ENCODE results near the gene FKTN.

FKTN gene

GRCh38 chr9:105632807-105633206 is 74.9 kb downstream of the FKTN start:
- no peak for DNase-seq (ENCODE audit: low read depth)

GRCh38 chr9:105633411-105633810 is 75.5 kb downstream of the FKTN start:
- DNase-seq (ENCODE audit: low read depth): no peak

GRCh38 chr9:105636331-105636730 is 78.4 kb downstream of the FKTN start:
- DNase-seq (ENCODE audit: low read depth): no peak

- DNase-seq (ENCODE audit: low read depth): no peak
Observed at GRCh38 chr9:105637787-105638395, 80.0 kb downstream of the FKTN start.

GRCh38 chr9:105639936-105640335 is 82.0 kb downstream of the FKTN start:
- no peak for DNase-seq (ENCODE audit: low read depth)

GRCh38 chr9:105643795-105644194 is 85.9 kb downstream of the FKTN start:
- no peak for DNase-seq (ENCODE audit: low read depth)

- DNase-seq (ENCODE audit: low read depth): no peak
Observed at GRCh38 chr9:105646879-105647594, 89.1 kb downstream of the FKTN start.

- DNase-seq (ENCODE audit: low read depth): no peak
Observed at GRCh38 chr9:105647595-105648349, 89.8 kb downstream of the FKTN start.

GRCh38 chr9:105651806-105652205 is 93.9 kb downstream of the FKTN start:
- no peak for DNase-seq (ENCODE audit: low read depth)

GRCh38 chr9:105656131-105656921 is 98.4 kb downstream of the FKTN start:
- DNase-seq (ENCODE audit: low read depth): no peak

- DNase-seq (ENCODE audit: low read depth): no peak
Observed at GRCh38 chr9:105658351-105658750, 100.4 kb downstream of the FKTN start.

- no peak for DNase-seq (ENCODE audit: low read depth)
Observed at GRCh38 chr9:105661011-105661410, 103.1 kb downstream of the FKTN start.

- no peak for DNase-seq (ENCODE audit: low read depth)
Observed at GRCh38 chr9:105662184-105663104, 104.5 kb downstream of the FKTN start, which contains the start of gene TAL2. TSS of gene TAL2 (plus strand) at chr9:105662457. CDS start at chr9:105662497, 40 bp downstream.

GRCh38 chr9:105663914-105664313 is 106.0 kb downstream of the FKTN start:
- no peak for DNase-seq (ENCODE audit: low read depth)

- no peak for DNase-seq (ENCODE audit: low read depth)
Observed at GRCh38 chr9:105667867-105668266, 109.9 kb downstream of the FKTN start.

GRCh38 chr9:105670315-105670714 is 112.4 kb downstream of the FKTN start:
- no peak for DNase-seq (ENCODE audit: low read depth)

GRCh38 chr9:105670775-105671174 is 112.8 kb downstream of the FKTN start:
- no peak for DNase-seq (ENCODE audit: low read depth)

- no peak for DNase-seq (ENCODE audit: low read depth)
Observed at GRCh38 chr9:105672711-105673234, 114.8 kb downstream of the FKTN start.

- no peak for DNase-seq (ENCODE audit: low read depth)
Observed at GRCh38 chr9:105673850-105674387, 116.0 kb downstream of the FKTN start.

GRCh38 chr9:105676351-105676923 is 118.5 kb downstream of the FKTN start:
- no peak for DNase-seq (ENCODE audit: low read depth)

All from T follicular helper cell (primary cell).